ENCODE results near the gene WNK2.
A peak's percentile ranks its signal among the peaks of the same experiment; 100 is the strongest.

WNK2 gene

GRCh38 chr9:93200449-93200742, 16.5 kb downstream of the WNK2 start:
- no peak for DNase-seq (ENCODE audit: low spot score)

- DNase-seq (ENCODE audit: low spot score): no peak
These were observed 17.0 kb downstream of the WNK2 start for GRCh38 chr9:93200989-93201334.

- no peak for DNase-seq (ENCODE audit: low spot score)
These were observed 19.2 kb downstream of the WNK2 start for GRCh38 chr9:93203026-93203717.

GRCh38 chr9:93203718-93204469, 20.0 kb downstream of the WNK2 start:
- no peak for DNase-seq (ENCODE audit: low spot score)

GRCh38 chr9:93204470-93205043, 20.6 kb downstream of the WNK2 start:
- DNase-seq (ENCODE audit: low spot score): no peak

- peak; percentile 66 for DNase-seq (ENCODE audit: low spot score)
These were observed 21.3 kb downstream of the WNK2 start for GRCh38 chr9:93205045-93205768.

- no peak for DNase-seq (ENCODE audit: low spot score)
These were observed 22.1 kb downstream of the WNK2 start for GRCh38 chr9:93205896-93206575.

GRCh38 chr9:93206576-93207155, 22.7 kb downstream of the WNK2 start:
- DNase-seq (ENCODE audit: low spot score): no peak

GRCh38 chr9:93207326-93207814, 23.4 kb downstream of the WNK2 start:
- DNase-seq (ENCODE audit: low spot score): peak; percentile 72

- DNase-seq (ENCODE audit: low spot score): no peak
These were observed 24.2 kb downstream of the WNK2 start for GRCh38 chr9:93207860-93208734.

GRCh38 chr9:93209097-93209496, 25.2 kb downstream of the WNK2 start:
- no peak for DNase-seq (ENCODE audit: low spot score)

- DNase-seq (ENCODE audit: low spot score): no peak
These were observed 25.8 kb downstream of the WNK2 start for GRCh38 chr9:93209576-93210323.

GRCh38 chr9:93210324-93210973, 26.5 kb downstream of the WNK2 start:
- no peak for DNase-seq (ENCODE audit: low spot score)

- DNase-seq (ENCODE audit: low spot score): no peak
These were observed 27.2 kb downstream of the WNK2 start for GRCh38 chr9:93210974-93211653.

GRCh38 chr9:93211654-93212001, 27.7 kb downstream of the WNK2 start:
- DNase-seq (ENCODE audit: low spot score): no peak

- DNase-seq (ENCODE audit: low spot score): no peak
These were observed 28.5 kb downstream of the WNK2 start for GRCh38 chr9:93212409-93212808.

GRCh38 chr9:93216073-93216365, 32.1 kb downstream of the WNK2 start:
- no peak for DNase-seq (ENCODE audit: low spot score)

GRCh38 chr9:93217706-93218105, 33.8 kb downstream of the WNK2 start:
- no peak for DNase-seq (ENCODE audit: low spot score)

- DNase-seq (ENCODE audit: low spot score): no peak
These were observed 34.2 kb downstream of the WNK2 start for GRCh38 chr9:93218161-93218560.
